T-helper 2 cell treated with Interferon-gamma antibody and Interleukin-4, amounts not matched to agents 100 ng/mL and 5 ng/mL, for 36 hours (primary cell): ENCODE measurements around the gene ULBP2. TPM values are rescaled to one million over a fixed set of nuclear protein-coding genes. Genes with fewer than 3 reads are reported as not detected.
"Not testable (repeated sequence)": the region's sequence is repeated elsewhere in the genome, so short reads cannot be mapped to it uniquely, and the experiment has no call there.

ENCODE experiments used
- intact Hi-C: fragments of 100-400 bp; cut with micrococcal nuclease; formaldehyde crosslinking; loops from one replicate; pipeline ENCODE4 v1.15.1; 2023
- total RNA-seq: library from RNA; stranded (reverse); gene quantifications from 2 replicates; pipeline ENCODE4 v1.2.3, GENCODE V29; 2022

ULBP2 gene
- total RNA-seq, 1 donor from 2014 or later, result 0.16 TPM

DNA sequence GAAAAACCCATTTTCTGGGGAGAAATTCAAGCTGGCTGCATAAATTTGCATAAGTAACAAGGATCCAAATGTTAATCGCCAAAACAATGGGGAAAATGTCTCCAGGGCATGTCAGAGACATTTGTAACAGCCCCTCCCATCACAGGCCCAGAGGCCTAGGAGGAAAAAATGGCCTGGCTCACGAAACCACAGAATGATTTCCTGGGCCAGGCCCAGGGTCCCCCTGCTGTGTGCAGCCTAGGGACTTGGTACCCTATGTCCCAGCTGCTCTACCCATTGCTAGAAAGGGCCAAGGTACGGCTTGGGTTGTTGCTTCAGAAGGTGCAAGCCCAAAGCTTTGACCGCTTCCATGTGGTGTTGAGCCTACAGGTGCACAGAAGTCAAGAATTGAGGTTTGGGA, 33.3 kb upstream of the ULBP2 start:
- intact Hi-C loops, result not testable (repeated sequence)

DNA sequence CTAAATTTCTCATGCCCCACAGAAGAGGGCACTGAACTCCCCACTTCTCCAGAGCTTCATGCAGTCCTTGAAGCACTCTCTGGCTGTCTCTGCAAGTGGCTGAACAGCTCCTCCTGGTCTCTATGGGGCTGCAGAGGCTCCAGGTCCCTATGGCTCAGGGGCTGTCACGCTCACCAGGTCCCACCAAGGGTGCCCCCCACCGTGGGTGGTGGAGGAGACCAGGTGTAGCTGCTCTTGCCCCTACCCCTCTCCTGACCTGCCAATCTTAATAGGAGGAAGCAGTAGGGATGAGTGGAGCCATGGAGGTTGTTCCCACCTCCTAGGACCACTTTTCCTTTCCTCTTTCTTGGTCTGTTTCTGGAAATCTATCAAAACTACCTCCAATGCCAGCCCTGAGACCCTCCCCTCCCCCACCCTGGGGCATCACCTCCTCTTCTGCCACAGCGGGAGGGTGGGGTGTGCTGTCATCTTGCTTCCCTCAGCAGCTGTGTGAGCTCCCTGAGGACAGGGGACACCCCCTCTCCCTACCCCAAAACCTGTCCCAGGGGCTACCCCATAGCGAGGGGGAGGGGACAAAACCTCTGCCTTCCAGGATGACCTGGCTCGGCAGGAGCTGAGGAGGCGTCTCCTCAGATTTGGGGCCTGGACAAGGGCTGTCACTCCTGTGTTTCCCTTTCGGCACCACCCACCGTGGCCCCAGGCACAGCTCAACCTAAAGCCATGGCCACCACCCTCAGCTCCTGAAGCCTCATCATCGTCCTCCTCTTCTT, 31.9 kb upstream of the ULBP2 start:
- intact Hi-C loops, result no loop called here

DNA sequence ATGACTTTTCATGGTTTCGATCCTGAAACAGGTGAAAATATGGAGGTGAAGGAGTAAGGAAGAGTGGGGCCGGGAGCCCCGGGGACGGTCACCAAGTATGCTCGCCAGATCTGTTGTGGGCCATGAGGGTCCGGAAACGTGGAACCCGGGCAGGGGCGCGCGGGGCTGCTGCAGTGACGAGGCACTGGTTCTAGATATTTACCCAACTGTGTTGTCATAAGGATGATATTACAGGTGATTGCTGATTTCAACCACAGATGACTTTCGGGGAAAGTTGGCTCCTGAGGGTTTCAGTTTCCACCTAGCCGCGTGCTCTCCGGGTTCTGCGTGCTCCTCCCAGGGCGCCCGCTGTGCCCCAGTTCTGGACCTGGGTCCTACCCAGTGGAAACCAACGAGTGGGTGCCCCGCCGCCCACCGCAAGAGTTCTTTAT, 31.1 kb upstream of the ULBP2 start:
- intact Hi-C loops, result no loop called here

DNA sequence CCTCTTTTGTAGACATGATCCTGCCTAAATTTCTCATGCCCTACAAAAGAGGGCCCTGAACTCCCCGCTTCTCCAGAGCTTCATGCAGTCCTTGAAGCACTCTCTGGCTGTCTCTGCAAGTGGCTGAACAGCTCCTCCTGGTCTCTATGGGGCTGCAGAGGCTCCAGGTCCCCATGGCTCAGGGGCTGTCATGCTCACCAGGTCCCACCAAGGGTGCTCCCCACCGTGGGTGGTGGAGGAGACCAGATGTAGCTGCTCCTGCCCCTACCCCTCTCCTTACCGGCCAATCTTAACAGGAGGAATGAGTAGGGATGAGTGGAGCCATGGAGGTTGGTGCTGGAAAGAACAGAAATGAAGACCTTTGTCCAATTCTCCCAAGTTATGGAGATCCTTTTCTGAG, 29.1 kb upstream of the ULBP2 start:
- intact Hi-C loops, result not testable (repeated sequence)

DNA sequence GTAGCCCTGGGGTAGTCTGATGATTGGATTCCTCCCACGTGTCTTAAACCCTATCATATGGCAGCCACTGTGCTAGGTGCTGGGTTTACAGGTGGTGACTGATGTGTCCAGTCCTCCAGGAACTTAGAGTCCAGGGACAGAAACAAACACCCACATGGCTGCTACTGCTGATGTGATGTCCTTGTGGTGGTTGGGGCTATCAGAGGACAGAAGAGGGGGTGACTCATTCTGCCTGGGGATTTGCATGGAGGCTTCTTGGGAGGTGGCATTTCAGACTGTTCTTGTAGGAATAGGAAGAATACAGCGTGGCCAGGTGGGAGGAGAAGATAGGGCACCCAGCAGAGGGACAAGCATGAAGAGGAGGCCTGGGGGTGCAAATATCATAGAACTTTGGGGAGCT, 28.7 kb upstream of the ULBP2 start:
- intact Hi-C loops, result no loop called here

DNA sequence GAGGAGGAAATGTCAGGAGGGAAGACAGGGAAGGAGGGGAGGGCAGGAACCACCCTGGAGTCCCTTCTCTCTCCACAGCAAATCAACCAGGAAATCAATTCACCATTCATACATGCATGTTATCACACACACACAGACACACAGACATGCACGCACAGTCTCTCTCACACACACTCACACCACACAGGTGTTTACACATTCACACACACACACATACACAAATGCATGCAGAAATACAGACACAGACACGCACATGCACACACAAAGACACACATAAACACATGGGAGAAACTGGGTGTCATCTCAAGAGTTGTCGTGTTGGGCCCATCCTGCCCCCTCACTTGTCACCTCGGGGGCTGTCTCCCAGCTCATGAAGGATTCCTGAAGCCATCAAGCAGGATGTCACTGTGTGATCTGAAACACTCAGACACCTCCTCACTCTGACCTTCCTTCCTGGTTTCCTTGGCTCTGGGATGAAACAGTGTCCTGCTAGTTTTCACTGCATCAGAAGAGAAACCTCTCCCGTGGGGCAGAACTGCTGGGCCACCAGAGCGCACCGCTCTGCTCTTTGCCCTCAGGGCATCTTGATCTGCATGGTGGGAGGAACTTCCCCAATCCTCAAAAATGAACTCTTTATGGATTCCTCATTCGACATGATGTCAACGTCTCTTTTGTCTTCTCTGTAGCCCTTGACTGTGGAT, 28.1 kb upstream of the ULBP2 start:
- intact Hi-C loops, result no loop called here

DNA sequence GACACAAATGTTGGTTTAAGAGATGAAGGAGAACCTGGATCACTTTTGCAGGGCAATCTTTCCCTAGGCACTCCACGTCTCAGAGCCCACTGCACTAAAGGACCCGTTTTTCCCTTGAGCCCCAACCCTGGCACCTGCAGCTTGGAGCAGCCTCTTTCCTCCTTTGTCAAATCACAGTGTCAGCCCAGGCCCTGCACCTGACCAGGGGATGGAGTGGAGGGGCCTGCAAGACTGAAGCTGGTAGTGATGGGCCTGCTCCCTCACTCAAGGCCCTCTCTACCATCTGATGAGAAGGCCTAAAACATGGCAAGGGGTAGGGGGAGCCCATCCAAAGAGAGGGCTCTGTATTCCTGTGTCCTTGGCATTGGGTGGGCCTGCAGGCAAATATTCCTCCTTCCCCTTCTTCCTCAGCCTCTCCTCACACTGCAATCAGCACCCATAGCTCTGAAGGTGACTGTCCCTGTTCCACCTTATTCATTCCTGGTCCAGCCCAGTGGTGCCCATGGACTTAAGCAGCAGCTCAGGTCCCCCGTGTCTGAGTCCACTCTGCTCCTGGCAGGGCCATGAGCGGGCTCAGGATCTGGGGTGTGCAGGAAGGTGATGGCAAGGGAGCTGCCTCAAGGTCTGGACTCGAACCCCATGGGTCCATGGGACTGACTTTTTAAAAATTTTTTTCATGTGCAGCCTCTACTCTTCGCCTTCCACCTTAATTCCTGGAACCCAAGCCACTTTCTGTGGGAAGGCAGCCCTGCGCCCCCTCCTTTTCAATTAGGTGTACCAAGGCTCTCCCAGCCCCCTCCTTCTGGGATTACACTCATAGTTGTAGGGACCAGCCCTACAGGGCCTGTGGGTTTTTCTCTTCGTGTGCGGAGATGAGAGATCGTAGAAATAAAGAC, 25.6 kb upstream of the ULBP2 start:
- intact Hi-C loops, result no loop called here

DNA sequence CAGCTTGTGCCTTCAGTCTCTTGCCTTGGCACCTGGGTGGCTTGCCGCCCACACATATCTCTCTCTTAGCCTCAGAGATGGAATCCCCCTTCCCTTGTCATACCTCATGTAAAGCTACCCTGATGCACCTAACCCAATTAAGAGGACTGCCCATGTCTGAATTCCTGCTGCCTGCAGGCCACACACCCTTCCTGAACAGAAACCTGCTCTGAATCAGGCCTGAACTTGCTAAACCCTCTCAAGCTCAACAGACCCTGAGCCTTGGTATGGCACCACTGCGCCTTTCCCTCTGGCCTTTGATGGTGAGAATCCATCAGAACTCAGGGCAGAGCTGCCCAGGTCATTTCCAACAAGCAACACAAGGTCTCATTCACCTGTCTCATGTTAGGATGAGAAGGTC, 24.1 kb upstream of the ULBP2 start:
- intact Hi-C loops, result no loop called here

DNA sequence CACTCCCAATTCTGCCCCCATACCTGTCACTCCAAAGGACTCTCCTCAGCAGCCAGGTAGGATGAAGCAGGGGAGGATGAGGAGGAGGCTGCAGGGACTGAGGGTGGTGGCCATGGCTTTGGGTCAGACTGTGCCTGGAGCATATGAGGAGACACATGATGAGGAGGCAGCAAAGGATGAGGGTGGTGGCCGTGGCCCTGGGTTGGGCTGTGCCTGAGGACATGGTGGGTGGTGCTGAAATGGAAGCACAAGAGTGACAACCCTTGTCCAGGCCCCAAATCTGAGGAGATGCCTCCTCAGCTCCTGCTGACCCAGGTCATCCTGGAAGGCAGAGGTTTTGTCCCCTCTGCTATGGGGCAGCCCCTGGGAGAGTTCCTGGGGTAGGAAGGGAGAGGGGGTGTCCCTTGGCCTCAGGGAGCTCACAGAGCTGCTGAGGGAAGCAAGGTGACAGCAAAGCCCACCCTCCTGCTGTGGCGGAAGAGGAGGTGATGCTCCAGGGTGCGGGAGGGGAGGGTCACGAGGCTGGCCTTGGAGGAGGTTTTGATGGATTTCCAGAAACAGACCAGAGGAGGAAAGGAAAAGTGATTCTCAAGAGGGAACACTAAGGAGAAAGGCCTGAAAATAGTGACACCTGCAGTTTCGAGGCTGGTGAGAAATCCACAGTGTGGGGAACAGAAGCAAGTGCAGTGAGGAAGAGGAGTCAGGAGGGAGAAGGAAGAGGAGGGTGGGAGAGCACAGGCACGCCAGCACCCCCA, 23.5 kb upstream of the ULBP2 start:
- intact Hi-C loops, result no loop called here

DNA sequence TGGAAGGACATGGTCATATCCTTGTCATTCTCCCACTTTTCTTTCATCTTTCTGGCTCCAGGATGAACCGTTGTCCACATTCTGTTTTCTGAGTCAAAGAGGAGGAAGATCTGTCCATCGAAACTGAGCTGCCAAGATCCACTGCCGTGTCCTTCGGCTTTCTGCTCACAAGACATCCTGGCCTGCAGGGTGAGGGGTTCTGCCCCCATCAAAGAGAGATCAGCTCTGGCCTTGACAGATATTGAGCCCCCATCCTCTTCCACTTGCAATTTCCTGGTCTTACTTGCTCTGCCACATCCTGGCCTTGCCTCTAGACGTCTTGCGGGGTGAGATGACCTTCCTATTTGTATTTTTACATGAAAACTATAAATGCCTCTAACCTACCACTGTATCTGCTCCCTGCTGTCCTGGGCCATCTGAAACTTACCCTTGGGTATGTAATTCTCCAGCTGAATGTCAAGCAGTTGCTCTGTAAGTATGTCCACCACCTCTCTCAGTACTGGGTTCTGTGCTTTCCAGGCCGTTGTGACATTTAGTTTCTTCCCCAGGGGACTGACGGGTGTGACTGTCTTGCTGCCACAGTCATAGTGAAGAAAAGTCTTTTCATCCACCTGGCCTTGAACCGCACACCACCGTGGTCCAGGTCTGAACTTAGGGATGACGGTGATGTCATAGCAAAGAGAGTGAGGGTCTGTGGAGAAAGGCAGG, 22.5 kb upstream of the ULBP2 start:
- intact Hi-C loops, result not testable (repeated sequence)

DNA sequence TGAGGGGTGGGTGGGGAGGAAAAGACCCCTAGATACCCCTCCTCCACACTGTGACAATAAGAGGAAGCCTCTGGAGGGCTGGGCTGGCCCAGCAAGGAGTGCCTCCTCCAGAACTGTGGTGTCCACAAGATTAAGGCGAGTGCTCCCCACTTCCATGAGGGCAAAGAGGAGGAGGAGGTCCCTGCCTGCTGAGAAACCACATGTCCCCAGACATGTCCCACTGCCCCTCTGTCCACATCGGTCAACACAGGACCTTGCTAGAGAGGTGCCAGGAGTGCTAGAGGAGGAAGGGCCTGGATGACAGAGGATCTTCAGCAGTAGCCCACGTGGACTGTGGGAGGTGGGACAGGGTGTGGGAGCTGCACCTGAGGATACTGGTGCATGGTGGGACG, 22.0 kb upstream of the ULBP2 start:
- intact Hi-C loops, result no loop called here

DNA sequence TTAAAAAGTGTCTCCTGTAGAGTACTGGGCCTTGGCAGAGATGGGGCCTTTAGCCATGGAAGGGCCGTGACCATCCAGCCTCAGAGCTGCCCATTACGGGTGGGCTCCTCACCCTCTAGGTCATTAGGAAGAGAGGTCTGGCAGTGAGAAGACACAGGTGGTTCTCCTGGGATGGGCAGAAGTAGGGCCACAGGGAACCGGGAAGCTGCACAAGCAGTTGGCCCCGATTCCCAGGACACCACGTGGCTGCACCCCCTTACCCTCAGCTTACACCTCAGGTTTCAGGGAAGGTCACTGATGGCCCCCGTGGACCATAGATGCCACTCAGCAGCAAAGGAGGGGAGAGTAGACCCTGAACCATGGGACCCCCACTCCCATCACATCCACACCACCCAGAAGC, 20.5 kb upstream of the ULBP2 start:
- intact Hi-C loops, result no loop called here

DNA sequence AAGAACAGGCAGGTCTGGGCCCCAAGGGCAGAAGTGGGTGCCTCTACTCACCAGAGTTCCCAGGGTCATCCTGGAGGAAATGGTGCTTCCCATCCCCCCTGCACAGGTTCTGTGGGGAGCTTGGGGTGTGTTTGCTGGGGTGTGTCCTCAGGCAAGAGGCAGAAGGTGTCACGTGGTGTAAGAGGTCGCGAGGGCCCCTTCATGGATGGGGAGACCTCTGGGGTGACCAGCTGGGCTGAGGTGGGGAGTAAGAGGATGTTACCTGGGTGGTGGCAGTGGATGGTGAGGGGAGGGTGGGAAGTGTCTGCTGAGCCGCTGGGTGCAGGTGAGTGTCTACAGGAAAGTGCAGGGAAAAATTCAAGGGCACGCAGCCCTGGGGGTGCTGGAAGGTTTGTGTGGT, 19.7 kb upstream of the ULBP2 start:
- intact Hi-C loops, result not testable (repeated sequence)

DNA sequence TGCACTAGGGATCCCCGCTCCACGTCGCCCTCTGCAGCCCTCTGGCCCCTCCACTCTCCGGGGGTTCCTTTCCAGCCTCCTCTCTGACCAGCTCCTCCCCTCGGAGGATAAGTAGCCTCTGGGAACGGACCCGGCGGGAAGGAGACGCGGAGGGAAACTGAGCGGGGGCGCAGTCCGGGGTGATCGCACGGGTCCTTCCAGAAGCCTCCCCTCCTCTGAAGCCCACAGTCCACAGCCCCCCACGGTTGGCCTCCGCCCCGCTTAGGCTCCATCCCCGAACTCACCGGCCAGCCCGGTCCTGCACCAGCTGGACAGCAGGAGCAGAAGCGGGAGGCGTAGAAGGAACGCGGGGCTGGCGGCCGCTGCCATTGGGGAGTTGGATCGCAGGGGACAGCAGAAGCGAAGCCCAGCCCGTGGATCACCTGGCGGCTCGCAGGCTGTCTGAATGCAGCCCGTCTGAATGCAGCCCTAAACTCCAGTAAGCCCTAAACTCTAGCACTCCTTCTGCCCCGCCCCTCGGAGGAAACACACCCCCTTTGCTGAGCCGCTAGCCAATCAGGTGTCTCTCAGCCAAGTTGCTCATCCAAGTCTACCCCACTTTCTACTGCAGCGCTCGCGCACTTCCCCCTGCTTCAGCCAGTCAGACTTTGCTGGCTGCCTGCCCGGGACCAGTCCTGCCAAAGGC, 19.0 kb upstream of the ULBP2 start, which contains the start of gene RAET1G:
Gene RAET1G (minus strand): TSS at position 480 of the 685 bp plus-strand sequence. CDS start 111 bp downstream, at position 369.
- intact Hi-C loops, result loop anchor here (1.0 kb wide), 2 partner anchors 58 to 356 kb away; partner anchors contain the start of genes GINM1 and LRP11

DNA sequence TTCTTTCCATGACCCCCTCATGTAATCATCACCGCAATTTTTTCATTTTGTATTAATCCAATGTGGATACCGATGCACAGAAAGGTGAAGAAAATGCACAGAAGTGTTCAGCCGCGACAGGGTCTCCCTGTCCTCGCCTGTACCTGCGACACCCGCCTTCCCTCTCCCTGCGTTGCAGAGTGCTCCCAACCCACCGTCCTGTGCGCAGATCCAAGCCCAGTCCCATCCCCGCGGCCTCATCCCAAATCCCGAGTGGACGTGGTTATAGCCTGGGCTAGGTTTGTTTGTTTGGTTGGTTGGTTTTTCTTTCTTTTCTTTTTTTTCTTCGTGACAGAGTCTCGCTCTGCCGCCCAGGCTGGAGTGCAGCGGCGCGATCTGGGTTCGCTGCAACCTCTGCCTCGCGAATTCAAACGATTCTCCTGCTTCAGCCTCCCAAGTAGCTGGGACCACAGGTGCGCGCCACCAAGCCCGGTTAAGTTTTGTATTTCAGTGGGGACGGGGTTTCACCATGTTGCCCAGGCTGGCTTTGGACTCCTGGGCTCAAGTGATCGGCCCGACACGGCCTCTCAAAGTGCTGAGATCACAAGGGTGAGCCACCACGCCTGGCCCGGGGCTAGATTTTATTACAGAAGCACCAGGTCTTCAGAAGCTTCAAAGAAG, 18.4 kb upstream of the ULBP2 start:
- intact Hi-C loops, result loop anchor here (1.0 kb wide), 2 partner anchors 59 to 357 kb away; partner anchors contain the start of genes GINM1 and LRP11

DNA sequence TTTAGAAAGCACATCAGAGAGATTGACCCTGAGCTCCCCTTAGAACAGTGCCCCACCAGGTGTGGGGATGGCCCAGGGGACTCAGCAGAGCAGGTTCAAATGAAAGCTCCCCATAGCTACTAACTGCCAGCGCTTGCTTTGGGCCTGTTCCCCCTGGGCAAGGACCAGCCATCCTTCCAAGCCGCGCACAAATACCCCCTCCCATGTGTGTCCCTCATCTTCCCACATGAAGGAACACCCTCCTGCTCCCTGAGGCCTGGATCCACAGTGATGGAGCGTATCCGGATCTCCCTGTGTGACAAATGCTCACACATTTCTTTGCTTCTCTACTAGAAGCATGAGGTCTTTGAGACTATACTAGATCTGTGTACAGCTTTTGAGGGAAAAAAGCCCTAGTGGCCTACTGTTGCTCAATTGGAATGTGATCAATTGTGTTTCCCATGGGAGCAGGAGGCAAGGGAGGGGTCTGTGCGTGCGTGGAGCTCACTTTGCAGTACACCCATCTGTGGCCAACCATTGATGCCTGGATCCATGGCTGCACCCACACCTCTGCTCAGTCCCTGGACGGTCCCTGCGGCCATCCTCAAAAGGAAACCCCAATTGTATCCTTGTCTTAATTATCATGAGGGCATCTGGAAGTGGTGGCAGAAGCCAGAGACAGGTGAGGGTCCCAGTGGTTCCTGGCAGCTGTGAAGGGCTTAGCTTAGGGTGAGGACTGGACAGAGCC, 17.4 kb upstream of the ULBP2 start:
- intact Hi-C loops, result no loop called here

DNA sequence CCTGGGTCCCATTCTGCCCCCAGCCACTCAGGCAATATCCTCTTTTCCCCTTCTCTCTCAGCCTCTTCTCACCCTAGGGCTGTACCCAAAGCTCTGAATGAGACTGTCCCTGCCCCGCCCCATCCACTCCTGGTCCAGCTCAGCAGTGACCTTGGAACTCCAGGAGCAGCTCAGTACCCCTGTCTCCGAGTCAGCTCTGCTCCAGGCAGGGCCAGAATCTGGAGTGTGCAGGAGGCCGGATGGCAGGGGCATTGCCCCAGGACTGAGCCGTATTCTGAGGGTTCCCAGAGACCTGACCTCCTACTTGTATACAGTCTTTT, 16.9 kb upstream of the ULBP2 start:
- intact Hi-C loops, result loop anchor here (5.0 kb wide), 2 partner anchors 37 to 203 kb away; partner anchors contain the start of gene ULBP1

DNA sequence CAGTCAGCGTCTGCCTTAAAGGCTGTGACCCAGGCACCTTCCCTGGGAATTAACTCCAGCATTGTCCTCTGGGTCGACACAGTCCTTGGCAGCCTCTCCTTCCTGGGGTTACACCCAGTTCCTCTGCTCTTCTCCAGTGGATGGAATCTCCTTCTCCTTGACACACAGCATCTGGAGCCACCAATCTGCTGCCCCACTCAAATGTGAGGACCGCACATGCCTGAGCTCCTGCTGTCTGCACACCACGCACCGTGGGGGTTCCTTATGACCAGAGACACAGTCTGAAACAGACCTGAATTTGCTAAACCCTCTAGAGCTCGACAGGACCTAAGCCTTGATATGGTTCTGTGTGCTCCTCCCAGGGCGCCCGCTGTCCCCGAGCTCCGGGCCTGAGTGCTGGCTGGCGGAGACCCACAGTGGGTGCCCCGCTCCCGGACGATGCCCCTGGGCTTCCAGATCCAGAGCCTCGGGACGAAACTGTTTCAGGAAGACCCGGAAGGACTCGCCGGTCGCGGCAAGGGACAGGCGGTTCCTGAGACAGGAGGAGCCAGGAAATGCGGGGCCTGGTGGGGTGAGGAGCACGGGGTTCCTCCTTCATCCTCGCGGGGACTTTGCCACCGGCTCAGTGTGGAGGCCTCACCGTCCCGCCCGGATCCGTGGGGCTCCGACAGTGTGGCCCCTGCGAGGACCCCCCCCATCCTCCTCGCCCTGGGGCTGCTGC, 16.4 kb upstream of the ULBP2 start:
- intact Hi-C loops, result loop anchor here (5.0 kb wide), 2 partner anchors 37 to 203 kb away; partner anchors contain the start of gene ULBP1
